GM18868 (cell line): ENCODE measurements around the gene RRP9.
"Not testable (repeated sequence)": the region's sequence is repeated elsewhere in the genome, so short reads cannot be mapped to it uniquely, and the experiment has no call there.

Source experiments
- ATAC-seq: cut with Tn5 transposase; IDR thresholded peaks from one replicate; pipeline ENCODE4 v1.9.1; 2021; ENCODE audit warnings: mild to moderate bottlenecking, moderate library complexity; ENCODE audit not compliant: unreplicated experiment

The RRP9 gene

GRCh38 chr3:51940648-51941462 is 849 bp downstream of the RRP9 start:
- ATAC-seq, result no peak

- no peak for ATAC-seq
Observed at GRCh38 chr3:51938780-51939425, 2.8 kb downstream of the RRP9 start.

- ATAC-seq, result no peak
Observed at GRCh38 chr3:51937611-51938450, 3.9 kb downstream of the RRP9 start.

GRCh38 chr3:51937014-51937413 is 4.7 kb downstream of the RRP9 start:
- ATAC-seq, result no peak

- no peak for ATAC-seq
Observed at GRCh38 chr3:51935886-51936755, 5.6 kb downstream of the RRP9 start.

- no peak for ATAC-seq
Observed at GRCh38 chr3:51934991-51935885, 6.5 kb downstream of the RRP9 start.

- no peak for ATAC-seq
Observed at GRCh38 chr3:51934139-51934850, 7.4 kb downstream of the RRP9 start.

GRCh38 chr3:51933471-51934138 is 8.1 kb downstream of the RRP9 start:
- ATAC-seq, result no peak

- ATAC-seq, result no peak
Observed at GRCh38 chr3:51932471-51933370, 9.0 kb downstream of the RRP9 start.

- ATAC-seq, result no peak
Observed at GRCh38 chr3:51931756-51932155, 9.9 kb downstream of the RRP9 start.

GRCh38 chr3:51930439-51930838 is 11.3 kb downstream of the RRP9 start:
- ATAC-seq, result no peak

- no peak for ATAC-seq
Observed at GRCh38 chr3:51929420-51930003, 12.2 kb downstream of the RRP9 start.

GRCh38 chr3:51928981-51929380 is 12.7 kb downstream of the RRP9 start:
- ATAC-seq, result not testable (repeated sequence)

- ATAC-seq, result no peak
Observed at GRCh38 chr3:51928438-51928837, 13.3 kb downstream of the RRP9 start.

GRCh38 chr3:51927061-51927977 is 14.4 kb downstream of the RRP9 start:
- ATAC-seq, result no peak

- ATAC-seq, result no peak
Observed at GRCh38 chr3:51921081-51921578, 20.6 kb downstream of the RRP9 start.
